ENCODE data around the gene PIAS2. TPM values are rescaled to one million over a fixed set of nuclear protein-coding genes. Genes with fewer than 3 reads are reported as not detected.
"Not testable (repeated sequence)": the region's sequence is repeated elsewhere in the genome, so short reads cannot be mapped to it uniquely, and the experiment has no call there.

Gene PIAS2
- total and polyA plus RNA-seq, 2 experiments from 2014 or later: 18.4 to 30.7 TPM

DNA sequence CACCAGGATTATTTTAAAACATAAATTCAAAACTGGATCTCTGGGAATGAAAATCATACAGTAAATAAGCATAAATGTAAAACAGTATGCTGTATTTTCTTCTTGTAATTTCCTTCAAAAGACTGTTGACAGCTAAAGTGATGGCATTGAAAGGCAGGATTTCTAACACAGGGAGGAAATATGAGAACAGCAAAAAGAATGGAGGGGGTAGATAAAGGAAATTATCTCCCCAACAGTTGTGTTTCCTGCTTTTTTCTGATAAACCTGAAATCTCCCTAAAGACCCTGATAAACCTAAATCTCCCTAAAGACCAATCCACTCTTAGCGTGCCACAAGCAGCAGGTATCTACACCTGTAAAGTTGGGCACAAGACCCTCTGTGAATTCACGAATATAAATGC, 50.8 kb downstream of the PIAS2 start:
- H3K27ac ChIP-seq: no peak overlapping the region
- no peaks in the 10 kb centered on the region for H3K36me3 ChIP-seq (replicated peaks; ENCODE audit: insufficient read depth, low read depth)
- 65% methylated on average over 2 of the region's 2 CpGs for WGBS (ENCODE audit: low lambda C conversion rate, missing lambda C conversion rate)
- no peak overlapping the region for H2AFZ ChIP-seq
- H3K9me2 ChIP-seq (replicated peaks; ENCODE audit: insufficient read depth): no peaks in the 10 kb centered on the region
- TF ChIP-seq EZH2phosphoT487 (IDR thresholded peaks at IDR 0.05; ENCODE audit: low read depth, severe bottlenecking, unreplicated experiment): no peak
- no peak for TF ChIP-seq EZH2 (IDR thresholded peaks at IDR 0.05; ENCODE audit: borderline replicate concordance)
- TF ChIP-seq, protein P1, sequence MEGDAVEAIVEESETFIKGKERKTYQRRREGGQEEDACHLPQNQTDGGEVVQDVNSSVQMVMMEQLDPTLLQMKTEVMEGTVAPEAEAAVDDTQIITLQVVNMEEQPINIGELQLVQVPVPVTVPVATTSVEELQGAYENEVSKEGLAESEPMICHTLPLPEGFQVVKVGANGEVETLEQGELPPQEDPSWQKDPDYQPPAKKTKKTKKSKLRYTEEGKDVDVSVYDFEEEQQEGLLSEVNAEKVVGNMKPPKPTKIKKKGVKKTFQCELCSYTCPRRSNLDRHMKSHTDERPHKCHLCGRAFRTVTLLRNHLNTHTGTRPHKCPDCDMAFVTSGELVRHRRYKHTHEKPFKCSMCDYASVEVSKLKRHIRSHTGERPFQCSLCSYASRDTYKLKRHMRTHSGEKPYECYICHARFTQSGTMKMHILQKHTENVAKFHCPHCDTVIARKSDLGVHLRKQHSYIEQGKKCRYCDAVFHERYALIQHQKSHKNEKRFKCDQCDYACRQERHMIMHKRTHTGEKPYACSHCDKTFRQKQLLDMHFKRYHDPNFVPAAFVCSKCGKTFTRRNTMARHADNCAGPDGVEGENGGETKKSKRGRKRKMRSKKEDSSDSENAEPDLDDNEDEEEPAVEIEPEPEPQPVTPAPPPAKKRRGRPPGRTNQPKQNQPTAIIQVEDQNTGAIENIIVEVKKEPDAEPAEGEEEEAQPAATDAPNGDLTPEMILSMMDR (IDR thresholded peaks at IDR 0.05; ENCODE audit: poor library complexity): no peak
- peaks cover 9% of the 10 kb centered on the region for H3K4me1 ChIP-seq (ENCODE audit: insufficient read depth)
- H3K27me3 ChIP-seq: no peaks in the 10 kb centered on the region
- no peak overlapping the region for H3K4me2 ChIP-seq
- H4K20me1 ChIP-seq (ENCODE audit: insufficient read depth, poor library complexity, severe bottlenecking): no peaks in the 10 kb centered on the region
- no peaks in the 10 kb centered on the region for H3K9me3 ChIP-seq (ENCODE audit: low read depth)
- H3K4me3 ChIP-seq: no peak overlapping the region
- DNase-seq (ENCODE audit: low spot score): no peak
- H3K79me2 ChIP-seq: peaks cover 30% of the 10 kb centered on the region

DNA sequence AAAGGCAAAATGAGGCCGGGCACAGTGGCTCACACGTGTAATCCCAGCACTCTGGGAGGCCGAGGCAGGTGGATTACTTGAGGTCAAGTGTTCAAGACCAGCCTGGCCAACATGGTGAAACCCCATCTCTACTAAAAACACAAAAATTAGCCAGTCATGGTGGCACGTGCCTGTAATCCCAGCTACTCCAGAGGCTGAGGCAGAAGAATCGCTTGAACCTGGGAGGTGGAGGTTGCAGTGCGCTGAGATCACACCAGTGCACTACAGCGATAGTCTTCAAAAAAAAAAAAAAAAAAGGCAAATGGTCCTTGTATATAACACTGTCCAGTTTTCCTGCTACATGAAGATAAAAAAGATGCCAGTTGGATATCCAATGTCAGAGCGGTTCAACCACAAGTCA, 52.1 kb downstream of the PIAS2 start:
- not testable (repeated sequence) for H3K9me3 ChIP-seq (ENCODE audit: low read depth); H3K4me1 ChIP-seq (ENCODE audit: insufficient read depth); H3K4me2 ChIP-seq; H3K9me2 ChIP-seq (replicated peaks; ENCODE audit: insufficient read depth); DNase-seq (ENCODE audit: low spot score); H3K4me3 ChIP-seq; H3K27ac ChIP-seq; H3K36me3 ChIP-seq (replicated peaks; ENCODE audit: insufficient read depth, low read depth); H2AFZ ChIP-seq; H4K20me1 ChIP-seq (ENCODE audit: insufficient read depth, poor library complexity, severe bottlenecking); H3K27me3 ChIP-seq
- H3K79me2 ChIP-seq: peaks cover 24% of the 10 kb centered on the region
- 98% methylated on average over 8 of the region's 8 CpGs for WGBS (ENCODE audit: low lambda C conversion rate, missing lambda C conversion rate)

DNA sequence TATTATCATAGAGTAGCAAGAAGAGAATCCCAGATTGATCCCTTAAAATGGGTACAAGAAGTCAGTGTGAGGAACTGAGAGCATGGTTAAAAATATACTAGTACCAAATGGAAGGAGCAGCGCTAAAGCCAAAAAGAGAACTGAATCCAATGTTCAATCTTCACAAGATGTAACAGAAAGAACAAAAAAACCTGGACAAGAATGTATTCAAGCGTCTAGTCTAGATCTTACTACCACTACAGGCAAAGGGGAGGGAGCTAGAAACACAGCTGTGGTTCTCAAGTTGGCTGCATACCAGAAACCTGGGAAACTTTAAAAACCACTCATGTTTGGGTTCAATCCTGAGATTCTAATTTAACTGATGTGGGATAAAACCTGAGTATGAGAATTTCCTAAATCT, 57.5 kb downstream of the PIAS2 start:
- no peaks in the 10 kb centered on the region for H3K4me1 ChIP-seq (ENCODE audit: insufficient read depth)
- no peak overlapping the region for H3K27ac ChIP-seq
- TF ChIP-seq EZH2 (IDR thresholded peaks at IDR 0.05; ENCODE audit: borderline replicate concordance): no peak
- TF ChIP-seq, protein P1 (IDR thresholded peaks at IDR 0.05; ENCODE audit: poor library complexity): no peak
- TF ChIP-seq EZH2phosphoT487 (IDR thresholded peaks at IDR 0.05; ENCODE audit: low read depth, severe bottlenecking, unreplicated experiment): no peak
- no peak for DNase-seq (ENCODE audit: low spot score)
- H3K36me3 ChIP-seq (replicated peaks; ENCODE audit: insufficient read depth, low read depth): no peaks in the 10 kb centered on the region
- peaks cover 6% of the 10 kb centered on the region for H3K79me2 ChIP-seq
- no peaks in the 10 kb centered on the region for H3K9me2 ChIP-seq (replicated peaks; ENCODE audit: insufficient read depth)
- no peaks in the 10 kb centered on the region for H3K9me3 ChIP-seq (ENCODE audit: low read depth)
- H2AFZ ChIP-seq: no peak overlapping the region
- no peak overlapping the region for H3K4me2 ChIP-seq
- H4K20me1 ChIP-seq (ENCODE audit: insufficient read depth, poor library complexity, severe bottlenecking): no peaks in the 10 kb centered on the region
- WGBS (ENCODE audit: low lambda C conversion rate, missing lambda C conversion rate): 93% methylated on average over 2 of the region's 2 CpGs
- H3K27me3 ChIP-seq: no peaks in the 10 kb centered on the region
- H3K4me3 ChIP-seq: no peak overlapping the region

DNA sequence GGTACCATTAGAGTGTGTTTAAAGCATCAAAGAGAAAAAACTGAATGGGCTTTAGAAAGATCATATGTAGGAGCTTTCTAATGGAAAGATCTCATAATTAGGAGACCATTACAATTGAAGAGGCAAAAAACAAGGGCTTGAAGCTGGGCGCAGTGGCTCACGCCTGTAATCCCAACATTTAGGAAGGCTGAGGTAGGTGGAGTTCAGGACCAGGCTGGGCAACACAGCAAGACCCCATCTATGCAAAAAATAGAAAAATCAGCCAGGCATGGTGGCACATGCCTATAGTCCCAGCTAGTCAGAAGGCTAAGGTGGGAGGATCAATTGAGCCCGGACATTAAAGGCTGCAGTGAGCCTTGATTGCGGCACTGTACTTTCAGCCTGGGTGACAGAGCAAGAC, 59.0 kb downstream of the PIAS2 start:
- Histone ChIP-seq H3K4me1 (ENCODE audit: insufficient read depth) (no peaks in the 10 kb centered on the region), H2AFZ (no peak overlapping the region), H3K4me2 (no peak overlapping the region), H3K36me3 (replicated peaks; ENCODE audit: insufficient read depth, low read depth) (no peaks in the 10 kb centered on the region), H3K9me3 (ENCODE audit: low read depth) (no peaks in the 10 kb centered on the region), H3K27ac (no peak overlapping the region), H4K20me1 (ENCODE audit: insufficient read depth, poor library complexity, severe bottlenecking) (no peaks in the 10 kb centered on the region), H3K27me3 (no peaks in the 10 kb centered on the region), H3K4me3 (no peak overlapping the region), H3K9me2 (replicated peaks; ENCODE audit: insufficient read depth) (no peaks in the 10 kb centered on the region), H3K79me2 (no peaks in the 10 kb centered on the region)
- no peak for TF ChIP-seq EZH2 (IDR thresholded peaks at IDR 0.05; ENCODE audit: borderline replicate concordance)
- DNase-seq (ENCODE audit: low spot score): no peak
- 97% methylated on average over 4 of the region's 4 CpGs for WGBS (ENCODE audit: low lambda C conversion rate, missing lambda C conversion rate)

DNA sequence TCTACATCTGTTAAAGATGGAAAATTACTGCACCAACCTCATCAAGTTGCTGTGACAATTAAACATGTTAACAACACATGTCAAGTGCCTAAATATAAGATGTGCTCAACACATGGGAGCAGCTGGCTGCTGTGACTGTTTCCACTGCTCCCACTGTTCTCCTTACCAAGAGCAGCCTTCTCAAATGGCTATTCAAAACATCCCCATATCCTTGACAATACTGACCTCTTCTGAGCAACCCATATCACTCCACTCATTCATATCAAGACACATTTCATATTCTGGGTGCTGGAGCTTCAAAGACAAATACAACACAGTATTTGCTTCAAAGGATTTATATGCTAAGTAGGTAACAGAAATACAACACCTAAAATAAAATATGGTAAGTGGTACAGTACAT, 60.3 kb downstream of the PIAS2 start:
- no peak for TF ChIP-seq EZH2 (IDR thresholded peaks at IDR 0.05; ENCODE audit: borderline replicate concordance)
- H3K4me1 ChIP-seq (ENCODE audit: insufficient read depth): no peaks in the 10 kb centered on the region
- no peaks in the 10 kb centered on the region for H3K36me3 ChIP-seq (replicated peaks; ENCODE audit: insufficient read depth, low read depth)
- H3K4me3 ChIP-seq: no peak overlapping the region
- H3K27me3 ChIP-seq: no peaks in the 10 kb centered on the region
- no peaks in the 10 kb centered on the region for H3K9me3 ChIP-seq (ENCODE audit: low read depth)
- no peaks in the 10 kb centered on the region for H4K20me1 ChIP-seq (ENCODE audit: insufficient read depth, poor library complexity, severe bottlenecking)
- H3K9me2 ChIP-seq (replicated peaks; ENCODE audit: insufficient read depth): no peaks in the 10 kb centered on the region
- H3K4me2 ChIP-seq: no peak overlapping the region
- no peak for DNase-seq (ENCODE audit: low spot score)
- H2AFZ ChIP-seq: no peak overlapping the region
- no peaks in the 10 kb centered on the region for H3K79me2 ChIP-seq
- H3K27ac ChIP-seq: no peak overlapping the region
